ENCODE results near the gene C18orf32.
"Not testable (repeated sequence)": the region's sequence is repeated elsewhere in the genome, so short reads cannot be mapped to it uniquely, and the experiment has no call there.

Gene C18orf32

GRCh38 chr18:49476664-49477411 is 10.2 kb downstream of the C18orf32 start:
- H3K27me3 ChIP-seq (ENCODE audit: control insufficient read depth, low read length) = no peaks in the 10 kb centered on the region
- no peak overlapping the region for H3K4me2 ChIP-seq (ENCODE audit: low read length)
- TF ChIP-seq CTCF (IDR thresholded peaks at IDR 0.05; ENCODE audit: low read depth, low read length, poor library complexity, severe bottlenecking) (no peak), EZH2phosphoT487 (IDR thresholded peaks at IDR 0.05; ENCODE audit: borderline replicate concordance, low read length) (no peak)
- no peak overlapping the region for H3K4me3 ChIP-seq (ENCODE audit: low read length)
- H3K79me2 ChIP-seq (ENCODE audit: control insufficient read depth, low read length) = no peaks in the 10 kb centered on the region
- peaks cover 12% of the 10 kb centered on the region for H3K4me1 ChIP-seq (ENCODE audit: control insufficient read depth, low read length)
- no peaks in the 10 kb centered on the region for H4K20me1 ChIP-seq (ENCODE audit: control insufficient read depth, insufficient read depth, low read depth, low read length)
- H3K27ac ChIP-seq (ENCODE audit: low read depth, low read length) = no peak overlapping the region
- no peaks in the 10 kb centered on the region for H3K9me3 ChIP-seq (ENCODE audit: control insufficient read depth, insufficient read depth, low read length)
- H3K9me2 ChIP-seq (replicated peaks; ENCODE audit: control insufficient read depth, low read length) = no peaks in the 10 kb centered on the region
- peaks cover 27% of the 10 kb centered on the region for H3K36me3 ChIP-seq (ENCODE audit: control insufficient read depth, low read length)
- 0 out of 2 replicates have a peak, but pooled peaks cover 1% of the 10 kb centered on the region for H3F3A ChIP-seq (ENCODE audit: control insufficient read depth, insufficient read depth)

- H3K9me3 ChIP-seq (ENCODE audit: control insufficient read depth, insufficient read depth, low read length); H3K27me3 ChIP-seq (ENCODE audit: control insufficient read depth, low read length); H3K4me3 ChIP-seq (ENCODE audit: low read length); H3K27ac ChIP-seq (ENCODE audit: low read depth, low read length); H4K20me1 ChIP-seq (ENCODE audit: control insufficient read depth, insufficient read depth, low read depth, low read length); H3K9me2 ChIP-seq (replicated peaks; ENCODE audit: control insufficient read depth, low read length); H3K79me2 ChIP-seq (ENCODE audit: control insufficient read depth, low read length); H3F3A ChIP-seq (ENCODE audit: control insufficient read depth, insufficient read depth); H3K4me2 ChIP-seq (ENCODE audit: low read length): not testable (repeated sequence)
- peaks cover 12% of the 10 kb centered on the region for H3K4me1 ChIP-seq (ENCODE audit: control insufficient read depth, low read length)
- H3K36me3 ChIP-seq (ENCODE audit: control insufficient read depth, low read length) = peaks cover 10% of the 10 kb centered on the region
Measured at GRCh38 chr18:49474935-49475334, 12.1 kb downstream of the C18orf32 start.

GRCh38 chr18:49473721-49474120 is 13.3 kb downstream of the C18orf32 start:
- no peak overlapping the region for H3K4me2 ChIP-seq (ENCODE audit: low read length)

More at GRCh38 chr18:49473721-49474120, 13.3 kb downstream of the C18orf32 start:
- H3K36me3 ChIP-seq (ENCODE audit: control insufficient read depth, low read length) = no peaks in the 10 kb centered on the region
- H3K79me2 ChIP-seq (ENCODE audit: control insufficient read depth, low read length) = no peaks in the 10 kb centered on the region
- no peak overlapping the region for H3K27ac ChIP-seq (ENCODE audit: low read depth, low read length)
- no peaks in the 10 kb centered on the region for H4K20me1 ChIP-seq (ENCODE audit: control insufficient read depth, insufficient read depth, low read depth, low read length)
- no peaks in the 10 kb centered on the region for H3K9me3 ChIP-seq (ENCODE audit: control insufficient read depth, insufficient read depth, low read length)
- TF ChIP-seq EZH2phosphoT487 (IDR thresholded peaks at IDR 0.05; ENCODE audit: borderline replicate concordance, low read length) = no peak
- TF ChIP-seq CTCF (IDR thresholded peaks at IDR 0.05; ENCODE audit: low read depth, low read length, poor library complexity, severe bottlenecking) = no peak
- H3F3A ChIP-seq (ENCODE audit: control insufficient read depth, insufficient read depth) = no peaks in the 10 kb centered on the region
- no peaks in the 10 kb centered on the region for H3K9me2 ChIP-seq (replicated peaks; ENCODE audit: control insufficient read depth, low read length)
- H3K27me3 ChIP-seq (ENCODE audit: control insufficient read depth, low read length) = peaks cover 6% of the 10 kb centered on the region; the same call in 1 of the 2 replicates
- H3K4me1 ChIP-seq (ENCODE audit: control insufficient read depth, low read length) = peaks cover 12% of the 10 kb centered on the region
- H3K4me3 ChIP-seq (ENCODE audit: low read length) = no peak overlapping the region

All from DOHH2 (cell line).